Esophagus muscularis mucosa (tissue), 3 donors: ENCODE measurements around the gene ANO10.

Source experiments
- CTCF ChIP-seq, 3 experiments: fragments of 200-600 bp in 2 of 3; fragments of 450-650 bp in 1 of 3; sonication (generic) in 2 of 3; IDR thresholded peaks; one replicate each; pipeline ENCODE4 v1.5.1; 2017 to 2019; ENCODE audit warnings: antibody characterized with exemption in 3 of 3, mild to moderate bottlenecking in 2 of 3, moderate library complexity in 1 of 3
- POLR2A ChIP-seq: fragments of 450-650 bp; IDR thresholded peaks from one replicate; pipeline ENCODE4 v1.6.1; 2017; ENCODE audit warnings: antibody characterized with exemption, moderate library complexity, mild to moderate bottlenecking, low read depth

GRCh38 chr3:43512754-43513404 is 108.9 kb downstream of the ANO10 start:
- no peak for TF ChIP-seq CTCF (IDR thresholded peaks at IDR 0.05)
- TF ChIP-seq POLR2A: no peak
